ENCODE data around the gene TACO1.

TACO1 gene

DNA sequence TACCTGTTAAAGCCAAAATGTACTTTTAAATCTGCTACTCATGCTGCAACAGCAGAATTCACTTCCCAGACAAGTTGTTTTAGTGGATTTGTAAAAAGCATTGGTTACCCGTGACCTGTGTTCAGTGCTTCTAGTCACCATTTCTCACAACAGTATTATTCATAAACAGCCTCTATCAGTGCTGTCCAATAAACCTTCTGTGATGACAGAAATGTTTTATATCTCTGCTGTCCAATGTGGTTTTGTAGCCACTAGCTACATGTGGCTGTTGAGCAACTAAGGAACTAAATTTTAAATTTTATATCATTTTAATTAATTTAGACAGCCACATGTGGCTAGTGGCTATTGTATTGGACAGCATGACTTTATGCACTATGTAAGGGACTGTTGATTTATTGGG lies 34.1 kb downstream of the TACO1 start:
- no peak for DNase-seq (ENCODE audit: low read depth)
- TF ChIP-seq, protein P1, sequence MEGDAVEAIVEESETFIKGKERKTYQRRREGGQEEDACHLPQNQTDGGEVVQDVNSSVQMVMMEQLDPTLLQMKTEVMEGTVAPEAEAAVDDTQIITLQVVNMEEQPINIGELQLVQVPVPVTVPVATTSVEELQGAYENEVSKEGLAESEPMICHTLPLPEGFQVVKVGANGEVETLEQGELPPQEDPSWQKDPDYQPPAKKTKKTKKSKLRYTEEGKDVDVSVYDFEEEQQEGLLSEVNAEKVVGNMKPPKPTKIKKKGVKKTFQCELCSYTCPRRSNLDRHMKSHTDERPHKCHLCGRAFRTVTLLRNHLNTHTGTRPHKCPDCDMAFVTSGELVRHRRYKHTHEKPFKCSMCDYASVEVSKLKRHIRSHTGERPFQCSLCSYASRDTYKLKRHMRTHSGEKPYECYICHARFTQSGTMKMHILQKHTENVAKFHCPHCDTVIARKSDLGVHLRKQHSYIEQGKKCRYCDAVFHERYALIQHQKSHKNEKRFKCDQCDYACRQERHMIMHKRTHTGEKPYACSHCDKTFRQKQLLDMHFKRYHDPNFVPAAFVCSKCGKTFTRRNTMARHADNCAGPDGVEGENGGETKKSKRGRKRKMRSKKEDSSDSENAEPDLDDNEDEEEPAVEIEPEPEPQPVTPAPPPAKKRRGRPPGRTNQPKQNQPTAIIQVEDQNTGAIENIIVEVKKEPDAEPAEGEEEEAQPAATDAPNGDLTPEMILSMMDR (IDR thresholded peaks at IDR 0.05; ENCODE audit: low read depth, low read length, missing control alignments) = no peak
- H3K4me3 ChIP-seq (ENCODE audit: low read depth, low read length) = no peak overlapping the region

DNA sequence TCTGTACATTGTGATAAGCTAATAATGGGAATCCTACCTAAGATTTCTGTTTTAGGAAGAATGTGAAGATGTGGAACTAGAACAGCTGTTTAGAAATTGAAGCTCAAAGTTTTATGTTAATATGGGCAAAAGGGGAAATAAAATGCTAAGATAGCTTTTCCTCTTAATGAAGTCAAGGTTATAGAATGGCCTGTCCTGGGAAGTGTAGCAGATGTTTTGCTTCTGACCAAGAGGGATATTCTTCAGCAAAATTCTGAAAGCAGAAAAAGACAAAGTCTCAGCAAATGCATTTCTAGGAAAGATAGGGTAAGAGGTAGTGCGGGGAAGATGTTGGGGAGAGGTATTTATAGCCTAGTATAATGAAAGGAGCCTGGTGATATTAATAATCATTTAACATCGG lies 34.6 kb downstream of the TACO1 start:
- DNase-seq (ENCODE audit: low read depth) = no peak

GRCh38 chr17:63635787-63636186 lies 35.1 kb downstream of the TACO1 start:
- TF ChIP-seq, protein P1 (IDR thresholded peaks at IDR 0.05; ENCODE audit: low read depth, low read length, missing control alignments) = no peak
- DNase-seq (ENCODE audit: low read depth) = no peak
- no peak overlapping the region for H3K4me3 ChIP-seq (ENCODE audit: low read depth, low read length)

More for the DNA sequence above, 34.6 kb downstream of the TACO1 start:
- TF ChIP-seq, protein P1 (IDR thresholded peaks at IDR 0.05; ENCODE audit: low read depth, low read length, missing control alignments) = no peak
- no peak overlapping the region for H3K4me3 ChIP-seq (ENCODE audit: low read depth, low read length)

- DNase-seq (ENCODE audit: low read depth) = no peak
- TF ChIP-seq, protein P1 (IDR thresholded peaks at IDR 0.05; ENCODE audit: low read depth, low read length, missing control alignments) = no peak
Measured at GRCh38 chr17:63639125-63639524, 38.4 kb downstream of the TACO1 start.

GRCh38 chr17:63640038-63640437 lies 39.3 kb downstream of the TACO1 start:
- no peak overlapping the region for H3K4me3 ChIP-seq (ENCODE audit: low read depth, low read length)
- TF ChIP-seq, protein P1 (IDR thresholded peaks at IDR 0.05; ENCODE audit: low read depth, low read length, missing control alignments) = no peak
- no peak for DNase-seq (ENCODE audit: low read depth)

More at GRCh38 chr17:63639125-63639524, 38.4 kb downstream of the TACO1 start:
- no peak overlapping the region for H3K4me3 ChIP-seq (ENCODE audit: low read depth, low read length)

GRCh38 chr17:63641692-63642448 lies 41.2 kb downstream of the TACO1 start:
- TF ChIP-seq, protein P1 (IDR thresholded peaks at IDR 0.05; ENCODE audit: low read depth, low read length, missing control alignments) = no peak
- DNase-seq (ENCODE audit: low read depth) = no peak

DNA sequence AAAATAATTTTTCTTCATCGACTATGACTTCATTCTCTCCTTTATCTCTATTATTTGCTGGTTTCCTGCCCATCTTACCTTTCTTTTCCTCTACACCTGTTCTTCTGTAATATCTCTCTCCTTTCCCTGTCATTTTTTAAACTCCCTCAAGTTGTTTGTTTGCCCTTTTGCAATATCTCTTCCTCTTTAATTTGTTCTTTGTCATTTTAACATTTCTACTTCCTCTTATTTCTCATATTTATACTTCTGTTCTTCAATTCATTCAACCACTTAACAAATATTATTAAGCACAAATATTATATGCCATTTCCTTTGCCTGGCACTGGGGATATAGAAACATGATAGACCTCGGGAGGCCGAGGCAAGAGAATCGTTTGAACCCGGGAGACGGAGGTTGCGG lies 44.2 kb downstream of the TACO1 start:
- no peak overlapping the region for H3K4me3 ChIP-seq (ENCODE audit: low read depth, low read length)
- TF ChIP-seq, protein P1 (IDR thresholded peaks at IDR 0.05; ENCODE audit: low read depth, low read length, missing control alignments) = no peak
- DNase-seq (ENCODE audit: low read depth) = no peak

More at GRCh38 chr17:63641692-63642448, 41.2 kb downstream of the TACO1 start:
- no peak overlapping the region for H3K4me3 ChIP-seq (ENCODE audit: low read depth, low read length)
